H1 (cell line): ENCODE data around the gene TARBP2. TPM values are rescaled to one million over a fixed set of nuclear protein-coding genes. Genes with fewer than 3 reads are reported as not detected.

ENCODE experiments used
- CREB1 ChIP-seq: IDR thresholded peaks from 2 replicates; pipeline ENCODE4 v1.6.1; 2012; ENCODE audit warnings: inconsistent platforms
- polyA plus RNA-seq, 7 experiments: library from polyadenylated mRNA; depleted of rRNA in 3 of 7; stranded (reverse) in 5 of 7; unstranded in 2 of 7; fragments of >200 nt in 5 of 7; fragments of 200-250 nt in 2 of 7; gene quantifications; 1 replicate in 5 of 7; 2 replicates in 1 of 7; 4 replicates in 1 of 7; pipeline versions ENCODE4 v1.2.1 to v1.2.3, GENCODE V29; 2011 to 2013; ENCODE audit warnings: missing spikeins in 2 of 7, mixed read lengths in 2 of 7
- total RNA-seq: library from RNA; stranded (reverse); fragmentation: NEBNext Ultra II Directional; extraction: Animal tissue kit (Norgen Biotek cat#: 25700); gene quantifications from 2 replicates; pipeline ENCODE4 v1.2.1, GENCODE V29; 2021

Gene TARBP2
- total and polyA plus RNA-seq, 2 of the 8 experiments (the other 6 are each of a cell fraction or from before 2014, with no cell fraction given): 69.9 to 122 TPM

- TF ChIP-seq CREB1: no peak
Observed at GRCh38 chr12:53530920-53531319, 29.8 kb downstream of the TARBP2 start (continued).
